MM.1S (cell line): ENCODE measurements around the gene XAGE2.

Source experiments
- CTCF ChIP-seq: fragments of 300-600 bp; sonication (generic); IDR thresholded peaks from 2 replicates; pipeline ENCODE4 v1.5.1; 2016; ENCODE audit warnings: antibody characterized with exemption, low read length, mixed read lengths
- EZH2 ChIP-seq: fragments of 300-600 bp; sonication (generic); optimal IDR thresholded peaks from 2 replicates; pipeline ENCODE3; 2017; ENCODE audit warnings: low read depth, mild to moderate bottlenecking, antibody characterized with exemption, low read length, mixed read lengths
- EZH2phosphoT487 ChIP-seq: fragments of 300-600 bp; sonication (generic); IDR thresholded peaks from 2 replicates; pipeline ENCODE4 v1.6.1; 2018; ENCODE audit warnings: antibody characterized with exemption, low read length

- no peak for TF ChIP-seq CTCF
- no peak for TF ChIP-seq EZH2
- no peak for TF ChIP-seq EZH2phosphoT487
Observed at GRCh38 chrX:52410439-52411394, 41.9 kb downstream of the XAGE2 start.
